B cell (primary cell): ENCODE results near the gene TERB1. TPM values are rescaled to one million over a fixed set of nuclear protein-coding genes. Genes with fewer than 3 reads are reported as not detected.

Experiments used
- ATAC-seq: fragments of 200-7000 bp; cut with Tn5 transposase; one replicate; pipeline ENCODE4 v1.10.0; 2021; ENCODE audit warnings: low read depth, mild to moderate bottlenecking, moderate number of reproducible peaks, moderate library complexity
- CTCF ChIA-PET: fragments of 350-600 bp; sonication (Branson Sonifier 250); formaldehyde crosslinking; loops from one replicate; lab custom pipeline; 2021; ENCODE audit warnings: antibody characterized with exemption, inconsistent platforms; lab: Charles Lee
- POLR2A ChIA-PET: fragments of 350-600 bp; sonication (Branson Sonifier 250); formaldehyde crosslinking; loops from one replicate; lab custom pipeline; 2021; ENCODE audit warnings: antibody characterized with exemption; lab: Charles Lee
- DNase-seq: peaks from one replicate; pipeline ENCODE4 v3.0.0; 2013
- H2AFZ ChIP-seq: 2 replicates; pipeline ENCODE4 v1.6.1; 2012; ENCODE audit warnings: mild to moderate bottlenecking, low read depth, low read length; ENCODE audit not compliant: insufficient read depth, poor library complexity, severe bottlenecking
- H3K27ac ChIP-seq, 2 donors: 1 replicate in 1 of 2; 2 replicates in 1 of 2; pipeline ENCODE4 v1.5.1; 2012 to 2013; ENCODE audit warnings: low read length in 2 of 2, mild to moderate bottlenecking in 2 of 2, moderate library complexity in 1 of 2
- H3K27me3 ChIP-seq, 4 experiments: fragments of 200-600 bp in 1 of 4; sonication (generic) in 1 of 4; replicated peaks in 1 of 4; 1 replicate in 2 of 4; 2 replicates in 2 of 4; pipeline versions ENCODE4 v1.6.1 to v1.7.0; 2013 to 2016; ENCODE audit warnings: low read length in 3 of 4, mild to moderate bottlenecking in 2 of 4, mixed read lengths in 1 of 4, moderate library complexity in 1 of 4; ENCODE audit not compliant: insufficient read depth in 4 of 4, control insufficient read depth in 3 of 4; ENCODE audit errors: control extremely low read depth in 1 of 4
- H3K36me3 ChIP-seq, 2 experiments: replicated peaks in 1 of 2; 1 replicate in 1 of 2; 2 replicates in 1 of 2; pipeline versions ENCODE4 v1.6.1 to v1.7.1; 2013; ENCODE audit warnings: low read length in 1 of 2; ENCODE audit not compliant: insufficient read depth in 2 of 2, control insufficient read depth in 1 of 2; ENCODE audit errors: control extremely low read depth in 1 of 2, extremely low read depth in 1 of 2
- H3K4me1 ChIP-seq, 2 donors: fragments of 200-600 bp in 1 of 2; sonication (generic) in 1 of 2; 1 replicate in 1 of 2; 2 replicates in 1 of 2; pipeline versions ENCODE4 v1.5.1 to v1.6.1; 2013 to 2017; ENCODE audit warnings: low read length in 2 of 2; ENCODE audit not compliant: control insufficient read depth in 2 of 2, insufficient read depth in 2 of 2
- H3K4me2 ChIP-seq: replicated peaks from 2 replicates; pipeline ENCODE3; 2012; ENCODE audit warnings: mild to moderate bottlenecking, low read depth, low read length; ENCODE audit not compliant: poor library complexity, severe bottlenecking
- H3K4me3 ChIP-seq, 5 experiments: fragments of 200-600 bp in 1 of 5; sonication (generic) in 1 of 5; 1 replicate in 3 of 5; 2 replicates in 2 of 5; pipeline versions ENCODE4 v1.5.1 to v1.7.0; 2011 to 2016; ENCODE audit warnings: low read length in 4 of 5, mild to moderate bottlenecking in 4 of 5, low read depth in 2 of 5, control low read depth in 1 of 5, moderate library complexity in 1 of 5; ENCODE audit not compliant: insufficient read depth in 1 of 5; ENCODE audit errors: control extremely low read depth in 1 of 5, extremely low read depth in 1 of 5
- H3K79me2 ChIP-seq: fragments of 200-600 bp; sonication (generic); one replicate; pipeline ENCODE4 v1.6.0; 2016; ENCODE audit warnings: low read length; ENCODE audit not compliant: control insufficient read depth, insufficient read depth
- H3K9ac ChIP-seq: fragments of 200-600 bp; sonication (generic); 2 replicates; pipeline ENCODE4 v1.6.1; 2017; ENCODE audit warnings: mild to moderate bottlenecking, low read length, moderate library complexity
- H3K9me3 ChIP-seq, 3 donors: one replicate each; pipeline versions ENCODE4 v1.6.1 to v1.7.1; 2013; ENCODE audit warnings: low read length in 2 of 3; ENCODE audit not compliant: control insufficient read depth in 2 of 3, insufficient read depth in 1 of 3; ENCODE audit errors: control extremely low read depth in 1 of 3
- H4K20me1 ChIP-seq: 2 replicates; pipeline ENCODE4 v1.6.0; 2012; ENCODE audit warnings: mild to moderate bottlenecking, low read length; ENCODE audit not compliant: insufficient read depth, control insufficient read depth, poor library complexity, severe bottlenecking
- H3K27ac Mint-ChIP-seq: one replicate; pipeline ENCODE4 v1.8.0; 2021; ENCODE audit warnings: mixed read lengths
- H3K27me3 Mint-ChIP-seq: one replicate; pipeline ENCODE4 v1.8.0; 2021; ENCODE audit warnings: mixed read lengths
- H3K4me1 Mint-ChIP-seq: one replicate; pipeline ENCODE4 v1.8.0; 2021; ENCODE audit warnings: mixed read lengths
- H3K4me3 Mint-ChIP-seq: one replicate; pipeline ENCODE4 v1.8.0; 2021; ENCODE audit warnings: mixed read lengths
- H3K9me3 Mint-ChIP-seq: one replicate; pipeline ENCODE4 v1.8.0; 2022; ENCODE audit warnings: mixed read lengths; ENCODE audit not compliant: insufficient read depth
- CTCF ChIP-seq: fragments of 200-600 bp; IDR thresholded peaks from one replicate; pipeline ENCODE4 v1.8.0; 2022; ENCODE audit warnings: antibody characterized with exemption, mild to moderate bottlenecking
- EZH2 ChIP-seq: IDR thresholded peaks from 2 replicates; pipeline ENCODE4 v1.6.1; 2012; ENCODE audit warnings: borderline replicate concordance, low read depth, mild to moderate bottlenecking, moderate library complexity, low read length; ENCODE audit not compliant: insufficient read depth, poor library complexity, severe bottlenecking
- WGBS: methylation state at CpG from one replicate; pipeline ENCODE4 v1.1.5; 2013; ENCODE audit warnings: missing lambda C conversion rate; ENCODE audit not compliant: insufficient coverage; 5-methylcytosine and 5-hydroxymethylcytosine counted together
- intact Hi-C: fragments of 100-400 bp; cut with micrococcal nuclease; formaldehyde crosslinking; loops from one replicate; pipeline ENCODE4 v1.10.0; 2022
- polyA plus RNA-seq: library from polyadenylated mRNA; depleted of rRNA; stranded (reverse); fragments of >200 nt; gene quantifications from 2 replicates; pipeline ENCODE4 v1.2.3, GENCODE V29; 2012
- total RNA-seq, 2 donors: library from RNA; stranded (reverse); fragments of 120-200 nt in 1 of 2; gene quantifications; 1 replicate in 1 of 2; 2 replicates in 1 of 2; pipeline versions ENCODE4 v1.2.3 to v1.2.4, GENCODE V29; 2013 to 2022

Gene TERB1
- total and polyA plus RNA-seq, 2 donors (not counting 1 experiment from before 2014, with no cell fraction given): 0.71 TPM; not detected in 1

- Histone ChIP-seq H3K36me3 (no peaks in the 10 kb centered on the region), H3K4me1 (peaks cover 17 to 18% of the 10 kb centered on the region in 2 donors), H3K79me2 (no peaks in the 10 kb centered on the region), H4K20me1 (no peaks in the 10 kb centered on the region), H3K4me2 (peak overlapping the region; percentile 76), H3K27me3 (peaks cover 0 to 39% (median 15%) of the 10 kb centered on the region in 4 experiments), H3K9ac (no peak overlapping the region), H3K4me3 (peak overlapping the region in 1 of 5 experiments; percentile 33), H2AFZ (peak overlapping the region; percentile 49), H3K9me3 (no peaks in the 10 kb centered on the region), H3K27ac (no peak overlapping the region)
- CTCF ChIA-PET: interaction anchor here (0.8 to 3.3 kb wide), 3 partner anchors 13 to 29 kb away, joined by 3 to 16 read pairs (median 3); partner anchors contain the start of gene NAE1
- 10% methylated on average over 9 of the region's 14 CpGs for WGBS
- Mint-ChIP-seq H3K4me3 (peak overlapping the region; percentile 74), H3K27ac (no peak overlapping the region), H3K9me3 (no peaks in the 10 kb centered on the region), H3K27me3 (peaks cover 47% of the 10 kb centered on the region), H3K4me1 (peaks cover 18% of the 10 kb centered on the region)
- no peak for TF ChIP-seq CTCF
- no peak for TF ChIP-seq EZH2
- POLR2A ChIA-PET: no interaction called here
- no peak for DNase-seq
- intact Hi-C loops: no loop called here
- ATAC-seq: no peak
Measured at GRCh38 chr16:66844009-66844341, 42.6 kb upstream of the TERB1 start.

GRCh38 chr16:66843191-66843590 lies 41.8 kb upstream of the TERB1 start:
- ATAC-seq: no peak
- H3K9ac ChIP-seq: no peak overlapping the region
- no peak for DNase-seq
- POLR2A ChIA-PET: no interaction called here
- CTCF ChIA-PET: interaction anchor here (1.7 to 3.3 kb wide), 2 partner anchors 12 to 47 kb away, joined by 3 to 16 read pairs; partner anchors contain the start of gene NAE1
- Mint-ChIP-seq H3K4me3 (peak overlapping the region; percentile 74), H3K4me1 (peaks cover 18% of the 10 kb centered on the region), H3K9me3 (no peaks in the 10 kb centered on the region), H3K27me3 (peaks cover 49% of the 10 kb centered on the region), H3K27ac (no peak overlapping the region)
- H3K27ac ChIP-seq: no peak overlapping the region
- no peak overlapping the region for H2AFZ ChIP-seq
- no peak overlapping the region for H3K4me3 ChIP-seq
- H3K4me1 ChIP-seq: peaks cover 17 to 18% of the 10 kb centered on the region in 2 donors
- H3K27me3 ChIP-seq: peaks cover 0 to 39% (median 15%) of the 10 kb centered on the region in 4 experiments
- no peaks in the 10 kb centered on the region for H3K36me3 ChIP-seq
- no peaks in the 10 kb centered on the region for H3K79me2 ChIP-seq
- WGBS: 100% methylated on average over 1 of the region's 2 CpGs
- no peaks in the 10 kb centered on the region for H4K20me1 ChIP-seq
- TF ChIP-seq CTCF (no peak), EZH2 (no peak)
- no peak overlapping the region for H3K4me2 ChIP-seq
- intact Hi-C loops: no loop called here
- H3K9me3 ChIP-seq: no peaks in the 10 kb centered on the region
